Neuron (in vitro differentiated cells): ENCODE results near the gene SPOCK1.

Source experiments
- H2AFZ ChIP-seq: one replicate; pipeline ENCODE4 v1.6.1; 2013; ENCODE audit warnings: low read depth, mild to moderate bottlenecking, inconsistent platforms, low read length, moderate library complexity
- H3K27me3 ChIP-seq: one replicate; pipeline ENCODE4 v1.6.1; 2013; ENCODE audit warnings: low read length; ENCODE audit not compliant: insufficient read depth
- H3K36me3 ChIP-seq: one replicate; pipeline ENCODE4 v1.6.1; 2013; ENCODE audit warnings: low read length; ENCODE audit not compliant: insufficient read depth
- H3K4me1 ChIP-seq: one replicate; pipeline ENCODE4 v1.6.1; 2013; ENCODE audit warnings: low read length; ENCODE audit not compliant: insufficient read depth
- H3K4me3 ChIP-seq: 2 replicates; pipeline ENCODE4 v1.5.1; 2013; ENCODE audit warnings: mild to moderate bottlenecking, low read length, moderate library complexity
- H3K9me3 ChIP-seq: one replicate; pipeline ENCODE4 v1.6.1; 2013; ENCODE audit warnings: low read length

The SPOCK1 gene

GRCh38 chr5:137091472-137091871, 407.7 kb downstream of the SPOCK1 start:
- H3K4me3 ChIP-seq = no peak overlapping the region
- H2AFZ ChIP-seq = no peak overlapping the region
- peaks cover 19% of the 10 kb centered on the region for H3K4me1 ChIP-seq
- no peaks in the 10 kb centered on the region for H3K27me3 ChIP-seq
- H3K36me3 ChIP-seq = no peaks in the 10 kb centered on the region
- H3K9me3 ChIP-seq = no peaks in the 10 kb centered on the region

DNA sequence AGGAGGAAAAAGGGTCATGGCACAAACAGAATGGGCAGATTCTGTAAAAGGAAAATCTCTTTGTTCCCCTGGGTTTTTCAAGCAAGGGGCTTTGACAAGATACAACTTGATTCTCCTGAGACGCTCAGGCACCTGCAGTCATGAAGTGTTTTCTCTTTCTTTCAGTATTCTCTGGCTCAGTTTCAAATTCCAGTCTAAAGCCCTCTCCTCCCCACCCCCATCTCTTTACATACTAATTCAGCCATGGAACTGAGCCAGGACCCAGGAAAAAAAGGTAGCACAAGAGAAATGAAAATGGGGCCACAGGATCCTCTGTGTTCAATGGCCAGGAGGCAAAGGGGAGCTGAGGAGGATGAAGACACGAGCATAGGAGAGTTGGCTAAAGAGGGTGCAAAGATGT, 408.4 kb downstream of the SPOCK1 start:
- H3K27me3 ChIP-seq = no peaks in the 10 kb centered on the region
- H3K9me3 ChIP-seq = no peaks in the 10 kb centered on the region
- H3K4me3 ChIP-seq = no peak overlapping the region
- H3K4me1 ChIP-seq = peaks cover 19% of the 10 kb centered on the region
- H2AFZ ChIP-seq = no peak overlapping the region
- no peaks in the 10 kb centered on the region for H3K36me3 ChIP-seq

DNA sequence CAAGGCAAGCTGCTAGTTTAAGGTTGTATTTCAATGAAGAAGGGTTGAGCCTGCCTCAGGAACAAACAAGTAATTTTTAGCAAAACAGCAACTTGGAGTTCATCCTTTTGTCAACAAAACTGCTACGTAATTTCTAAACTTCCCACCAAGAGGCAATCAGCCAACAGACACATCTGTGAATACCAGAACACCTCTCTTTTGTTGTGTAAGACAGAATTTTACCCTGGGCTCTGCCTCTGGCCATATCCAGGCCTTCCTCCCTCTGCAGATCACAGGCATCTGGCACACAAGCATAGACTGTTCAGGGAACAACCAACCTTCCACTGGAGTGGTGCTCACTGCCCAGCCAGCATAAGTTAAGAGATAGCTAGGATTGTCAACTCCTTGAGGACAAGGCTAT, 409.0 kb downstream of the SPOCK1 start:
- H2AFZ ChIP-seq = no peak overlapping the region
- no peaks in the 10 kb centered on the region for H3K36me3 ChIP-seq
- H3K9me3 ChIP-seq = no peaks in the 10 kb centered on the region
- H3K4me1 ChIP-seq = peaks cover 19% of the 10 kb centered on the region
- H3K27me3 ChIP-seq = no peaks in the 10 kb centered on the region
- H3K4me3 ChIP-seq = no peak overlapping the region

- Histone ChIP-seq H3K4me1 (peaks cover 19% of the 10 kb centered on the region), H2AFZ (no peak overlapping the region), H3K27me3 (no peaks in the 10 kb centered on the region)
Measured at GRCh38 chr5:137088175-137088574, 411.0 kb downstream of the SPOCK1 start.

DNA sequence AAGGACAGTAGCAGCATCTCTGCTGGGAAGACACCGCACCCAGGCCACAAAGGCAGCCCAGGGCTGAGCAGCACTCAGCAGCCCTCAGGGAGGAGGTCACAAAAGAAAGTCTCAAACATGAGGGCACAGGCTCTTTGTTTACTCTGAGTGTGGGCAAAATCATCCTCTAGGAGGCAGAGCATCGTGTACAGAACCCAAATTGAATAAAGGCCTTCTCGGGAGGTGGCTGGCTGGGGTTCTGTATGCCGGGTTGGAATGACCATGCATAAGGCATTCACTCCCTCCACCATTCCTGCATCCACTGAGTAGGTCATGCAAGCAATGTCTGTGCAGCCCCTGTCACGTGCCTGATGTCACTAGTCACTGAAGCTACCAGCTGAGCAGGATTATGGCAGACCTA, 412.8 kb downstream of the SPOCK1 start:
- Histone ChIP-seq H3K4me1 (peaks cover 15% of the 10 kb centered on the region), H3K9me3 (no peaks in the 10 kb centered on the region), H3K27me3 (no peaks in the 10 kb centered on the region), H3K4me3 (no peak overlapping the region), H3K36me3 (no peaks in the 10 kb centered on the region), H2AFZ (no peak overlapping the region)

More at GRCh38 chr5:137088175-137088574, 411.0 kb downstream of the SPOCK1 start:
- H3K9me3 ChIP-seq = no peaks in the 10 kb centered on the region
- no peak overlapping the region for H3K4me3 ChIP-seq
- no peaks in the 10 kb centered on the region for H3K36me3 ChIP-seq

- Histone ChIP-seq H3K27me3 (no peaks in the 10 kb centered on the region), H2AFZ (no peak overlapping the region), H3K4me3 (no peak overlapping the region), H3K9me3 (no peaks in the 10 kb centered on the region), H3K4me1 (peaks cover 3% of the 10 kb centered on the region), H3K36me3 (no peaks in the 10 kb centered on the region)
Measured at GRCh38 chr5:137085206-137085605, 413.9 kb downstream of the SPOCK1 start.

DNA sequence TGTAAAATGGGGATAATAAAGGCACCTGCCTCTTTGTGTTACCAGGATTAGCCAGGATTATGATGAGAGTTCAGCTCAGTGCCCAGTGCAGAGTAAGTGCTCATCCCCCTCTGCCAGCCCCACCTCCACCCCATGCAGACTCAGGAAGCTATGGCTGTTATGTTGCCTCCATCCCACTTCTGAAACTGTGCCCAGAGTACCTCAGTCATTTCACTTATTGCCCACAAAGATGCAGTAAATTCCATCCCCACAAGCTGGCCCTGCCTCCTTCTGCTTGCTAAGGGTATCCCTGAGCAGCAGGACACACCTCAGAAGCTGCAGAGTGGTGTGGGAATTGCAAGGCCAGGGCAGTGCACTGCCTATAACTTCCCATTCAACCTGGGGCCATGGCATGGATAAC, 415.1 kb downstream of the SPOCK1 start:
- H3K9me3 ChIP-seq = no peaks in the 10 kb centered on the region
- H3K27me3 ChIP-seq = no peaks in the 10 kb centered on the region
- H3K4me3 ChIP-seq = no peak overlapping the region
- no peaks in the 10 kb centered on the region for H3K4me1 ChIP-seq
- no peak overlapping the region for H2AFZ ChIP-seq
- H3K36me3 ChIP-seq = no peaks in the 10 kb centered on the region

DNA sequence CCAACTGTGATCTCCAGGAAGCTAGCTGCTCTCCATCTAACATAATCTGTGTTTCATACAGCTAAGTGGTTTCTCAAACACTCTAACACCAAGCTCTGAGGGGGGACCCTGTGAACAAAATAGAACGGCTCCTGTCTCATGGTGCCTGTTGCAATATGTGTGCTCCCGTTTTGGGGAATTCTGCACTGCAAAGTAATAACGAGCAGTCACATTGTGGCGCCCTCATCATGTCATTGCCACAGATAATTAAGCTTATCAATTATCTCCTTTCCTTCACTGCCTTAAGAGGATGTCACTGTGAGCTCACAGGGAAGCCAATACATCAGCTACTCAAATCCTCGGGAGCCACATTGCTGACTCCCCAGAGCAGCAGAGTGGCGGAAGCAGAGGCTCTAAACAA, 416.2 kb downstream of the SPOCK1 start:
- H3K4me1 ChIP-seq = no peaks in the 10 kb centered on the region
- H3K27me3 ChIP-seq = no peaks in the 10 kb centered on the region
- H3K36me3 ChIP-seq = no peaks in the 10 kb centered on the region
- no peak overlapping the region for H3K4me3 ChIP-seq
- no peaks in the 10 kb centered on the region for H3K9me3 ChIP-seq
- no peak overlapping the region for H2AFZ ChIP-seq

DNA sequence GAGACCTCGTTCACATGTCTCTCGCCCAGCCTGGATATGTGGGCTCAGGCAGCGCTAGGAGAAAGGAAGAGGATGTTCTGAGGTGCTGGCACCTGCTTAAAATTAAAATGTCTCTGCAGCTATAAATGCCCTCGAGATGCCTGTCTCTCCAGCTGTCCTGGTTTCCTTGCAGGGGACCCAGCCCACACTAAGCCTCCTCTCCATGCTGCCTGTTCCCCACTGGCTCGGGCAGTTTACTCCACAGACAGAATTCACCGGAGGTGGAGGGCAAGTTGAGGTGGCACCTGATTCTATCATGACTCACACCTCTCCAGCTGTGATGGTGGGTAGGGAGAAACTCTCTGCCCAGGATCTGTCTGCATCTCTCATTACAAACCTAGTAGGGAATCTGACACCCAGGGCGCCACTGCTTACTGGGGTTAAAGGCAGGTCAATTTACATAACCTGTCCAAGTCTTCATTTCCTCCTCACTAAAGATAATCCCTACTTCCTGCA, 420.9 kb downstream of the SPOCK1 start:
- Histone ChIP-seq H3K36me3 (no peaks in the 10 kb centered on the region), H3K27me3 (no peaks in the 10 kb centered on the region), H2AFZ (no peak overlapping the region), H3K9me3 (no peaks in the 10 kb centered on the region), H3K4me3 (no peak overlapping the region), H3K4me1 (no peaks in the 10 kb centered on the region)

- no peaks in the 10 kb centered on the region for H3K4me1 ChIP-seq
- no peak overlapping the region for H3K4me3 ChIP-seq
- no peaks in the 10 kb centered on the region for H3K27me3 ChIP-seq
- H3K36me3 ChIP-seq = no peaks in the 10 kb centered on the region
- H2AFZ ChIP-seq = no peak overlapping the region
- no peaks in the 10 kb centered on the region for H3K9me3 ChIP-seq
Measured at GRCh38 chr5:137075163-137075970, 423.8 kb downstream of the SPOCK1 start.

- H3K9me3 ChIP-seq = no peaks in the 10 kb centered on the region
- H3K36me3 ChIP-seq = no peaks in the 10 kb centered on the region
- H2AFZ ChIP-seq = no peak overlapping the region
- no peak overlapping the region for H3K4me3 ChIP-seq
- H3K27me3 ChIP-seq = no peaks in the 10 kb centered on the region
- H3K4me1 ChIP-seq = no peaks in the 10 kb centered on the region
Measured at GRCh38 chr5:137073189-137073588, 425.9 kb downstream of the SPOCK1 start.

DNA sequence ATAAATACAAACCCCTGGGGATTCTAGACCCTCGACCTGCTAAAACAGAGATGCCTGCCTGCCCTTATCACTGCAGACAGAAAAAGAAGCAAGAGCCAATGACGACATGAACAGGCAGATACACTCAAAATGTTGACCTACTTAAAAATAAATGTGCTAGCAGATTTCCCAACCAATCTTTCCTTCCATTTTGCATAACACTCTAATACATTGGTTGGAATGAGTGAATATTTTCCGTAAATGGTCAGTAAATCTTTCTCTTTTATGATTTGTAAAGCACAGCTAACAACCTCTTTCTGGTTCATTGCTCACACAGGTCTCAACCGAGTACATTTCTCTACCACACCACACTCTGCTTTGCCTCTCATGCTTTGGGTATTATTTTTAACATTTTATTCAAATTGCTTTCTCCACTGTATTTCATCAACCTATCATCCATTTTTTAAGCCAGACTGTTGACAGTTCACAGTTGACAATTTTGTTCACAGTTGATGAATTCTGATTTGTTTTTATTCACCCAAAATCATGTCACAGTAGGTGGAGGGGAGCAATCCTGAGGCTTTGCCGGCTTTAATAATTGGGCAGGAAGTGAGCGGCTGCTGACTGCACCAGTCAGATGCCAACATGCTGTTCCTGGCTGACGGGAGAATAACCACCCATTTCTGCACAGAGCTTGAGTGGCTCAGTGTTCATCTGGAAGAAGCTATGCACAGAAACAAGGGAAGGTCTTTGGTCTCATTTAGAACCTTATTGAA, 426.6 kb downstream of the SPOCK1 start:
- Histone ChIP-seq H3K9me3 (no peaks in the 10 kb centered on the region), H3K27me3 (no peaks in the 10 kb centered on the region), H3K36me3 (no peaks in the 10 kb centered on the region), H2AFZ (no peak overlapping the region), H3K4me1 (no peaks in the 10 kb centered on the region), H3K4me3 (no peak overlapping the region)

- H3K9me3 ChIP-seq = no peaks in the 10 kb centered on the region
- no peaks in the 10 kb centered on the region for H3K27me3 ChIP-seq
- no peak overlapping the region for H2AFZ ChIP-seq
- no peak overlapping the region for H3K4me3 ChIP-seq
- no peaks in the 10 kb centered on the region for H3K4me1 ChIP-seq
- no peaks in the 10 kb centered on the region for H3K36me3 ChIP-seq
Measured at GRCh38 chr5:137071931-137072330, 427.2 kb downstream of the SPOCK1 start.
